ENCODE data around the gene PRKACA. TPM values are rescaled to one million over a fixed set of nuclear protein-coding genes. Genes with fewer than 3 reads are reported as not detected.

Gene PRKACA
- total RNA-seq, result 10 to 100 TPM; 45.0 to 46.1 (median 45.3) TPM

GRCh38 chr19:14117668-14118164, at the start of gene PRKACA:
PRKACA (minus strand) TSS chr19:14117762; CDS start chr19:14117547, 215 bp downstream.
- ATAC-seq (peak; percentile 95), DNase-seq (peak; percentile 97)
- peaks cover 39% of the 10 kb centered on the region for H3K4me1 Mint-ChIP-seq (ENCODE audit: low read depth)
- no peaks in the 10 kb centered on the region for H3K9me3 Mint-ChIP-seq
- peak within 1 kb of the TSS; percentile 92 for H3K4me3 Mint-ChIP-seq
- no peaks in the 10 kb centered on the region for H3K27me3 Mint-ChIP-seq (ENCODE audit: low read depth)
- H3K36me3 Mint-ChIP-seq (ENCODE audit: insufficient read depth), result no peaks in the 10 kb centered on the region

GRCh38 chr19:14166999-14167575, 49.5 kb upstream of the PRKACA start:
- DNase-seq (no peak), ATAC-seq (peak; percentile 10 to 15)
- Mint-ChIP-seq H3K4me1 (ENCODE audit: low read depth) (peaks cover 25% of the 10 kb centered on the region), H3K36me3 (ENCODE audit: insufficient read depth) (peaks cover 14% of the 10 kb centered on the region), H3K4me3 (peak overlapping the region; percentile 78), H3K27me3 (ENCODE audit: low read depth) (no peaks in the 10 kb centered on the region), H3K9me3 (no peaks in the 10 kb centered on the region)

DNA sequence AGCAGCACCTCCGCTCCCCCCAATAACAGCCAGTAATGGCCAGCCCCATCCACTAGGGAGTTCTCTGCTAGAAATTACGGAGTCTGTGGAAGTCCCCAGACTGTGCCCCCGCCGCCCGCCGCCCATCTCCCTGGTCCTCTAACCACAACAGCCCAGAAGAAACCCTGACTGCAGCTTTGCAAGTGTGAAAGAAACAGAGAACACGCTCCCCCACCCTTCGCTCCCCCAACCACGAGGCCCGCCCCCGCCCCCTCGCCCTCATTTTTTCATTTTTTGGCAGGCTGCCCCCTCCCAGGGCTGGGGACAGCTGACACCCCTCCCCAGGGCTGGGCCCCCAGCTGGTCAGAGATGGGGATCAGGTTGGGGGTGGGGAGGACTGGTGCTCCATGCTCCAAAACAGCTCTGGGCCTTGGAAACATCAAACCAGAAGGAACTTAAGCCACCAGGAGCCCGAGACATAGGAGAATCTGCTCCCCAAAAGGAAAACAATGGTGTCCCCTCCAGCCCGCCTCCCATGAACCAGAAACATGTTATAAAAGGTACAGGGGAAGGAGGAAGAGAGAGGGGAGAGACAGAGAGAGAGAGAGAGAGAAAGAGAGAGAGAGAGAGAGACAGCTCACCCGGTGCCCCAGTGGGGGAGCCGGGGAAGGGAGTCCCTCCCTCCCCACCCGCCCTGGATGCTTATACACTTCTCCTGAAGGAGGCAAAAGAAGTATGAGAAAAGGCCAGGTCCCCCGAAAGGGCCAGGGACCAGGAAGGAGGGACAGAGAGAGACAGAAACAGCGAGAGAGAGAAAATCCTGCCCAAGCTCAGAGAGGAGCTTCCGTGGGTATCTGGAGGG, 48.6 kb upstream of the PRKACA start:
- H3K27me3 Mint-ChIP-seq (ENCODE audit: low read depth), result no peaks in the 10 kb centered on the region

DNA sequence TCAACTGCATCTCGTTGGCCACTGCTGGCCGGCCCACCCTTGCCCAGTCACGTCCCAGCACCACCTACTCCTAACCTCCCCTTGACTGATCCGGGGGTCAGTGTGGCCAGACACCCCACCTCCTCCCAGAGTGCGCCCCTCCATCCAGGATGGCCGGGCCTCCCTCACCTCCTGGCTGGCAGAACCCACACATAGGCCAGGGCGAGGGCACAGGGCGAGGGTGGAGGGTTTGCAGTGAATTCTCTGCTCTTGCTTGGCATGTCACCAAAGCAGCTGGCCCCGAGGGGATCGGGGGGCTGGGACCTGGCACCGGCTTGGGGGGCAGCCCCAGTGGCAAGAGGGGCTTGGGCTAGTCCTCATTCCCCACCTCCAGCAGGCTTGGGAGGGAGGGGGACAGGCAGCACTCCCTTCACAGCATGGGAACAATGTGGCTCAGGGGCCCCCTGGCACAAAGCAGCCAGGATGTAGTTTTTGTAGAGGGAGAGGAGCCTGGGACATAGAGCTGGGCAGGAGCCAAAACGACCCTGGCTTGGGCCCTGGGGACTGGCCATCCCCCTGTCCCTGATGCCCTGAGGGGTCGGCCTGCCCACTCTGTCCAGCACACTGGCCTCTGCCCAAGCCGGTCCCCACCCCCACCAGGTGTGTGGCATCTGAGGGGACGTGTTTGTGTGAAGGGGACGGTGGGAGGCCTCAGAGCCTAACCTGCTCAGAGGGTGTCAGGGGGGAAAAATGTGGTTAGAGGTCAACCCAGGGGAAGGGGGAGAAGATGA, 47.3 kb upstream of the PRKACA start:
- no peaks in the 10 kb centered on the region for H3K9me3 Mint-ChIP-seq
- H3K27me3 Mint-ChIP-seq (ENCODE audit: low read depth), result no peaks in the 10 kb centered on the region
- no peak for DNase-seq
- H3K4me1 Mint-ChIP-seq (ENCODE audit: low read depth), result peaks cover 25% of the 10 kb centered on the region
- no peak overlapping the region for H3K4me3 Mint-ChIP-seq
- peaks cover 3% of the 10 kb centered on the region for H3K36me3 Mint-ChIP-seq (ENCODE audit: insufficient read depth)
- ATAC-seq, result no peak

More for the DNA sequence above, 48.6 kb upstream of the PRKACA start:
- H3K4me1 Mint-ChIP-seq (ENCODE audit: low read depth), result peaks cover 25% of the 10 kb centered on the region
- peak overlapping the region; percentile 78 for H3K4me3 Mint-ChIP-seq
- ATAC-seq, result peak; percentile 34 to 57
- no peak for DNase-seq
- no peaks in the 10 kb centered on the region for H3K9me3 Mint-ChIP-seq
- H3K36me3 Mint-ChIP-seq (ENCODE audit: insufficient read depth), result peaks cover 14% of the 10 kb centered on the region

GRCh38 chr19:14164082-14164481, 46.5 kb upstream of the PRKACA start:
- no peak overlapping the region for H3K4me3 Mint-ChIP-seq
- no peaks in the 10 kb centered on the region for H3K36me3 Mint-ChIP-seq (ENCODE audit: insufficient read depth)
- peaks cover 25% of the 10 kb centered on the region for H3K4me1 Mint-ChIP-seq (ENCODE audit: low read depth)
- ATAC-seq (no peak), DNase-seq (no peak)
- H3K27me3 Mint-ChIP-seq (ENCODE audit: low read depth), result no peaks in the 10 kb centered on the region
- H3K9me3 Mint-ChIP-seq, result no peaks in the 10 kb centered on the region

DNA sequence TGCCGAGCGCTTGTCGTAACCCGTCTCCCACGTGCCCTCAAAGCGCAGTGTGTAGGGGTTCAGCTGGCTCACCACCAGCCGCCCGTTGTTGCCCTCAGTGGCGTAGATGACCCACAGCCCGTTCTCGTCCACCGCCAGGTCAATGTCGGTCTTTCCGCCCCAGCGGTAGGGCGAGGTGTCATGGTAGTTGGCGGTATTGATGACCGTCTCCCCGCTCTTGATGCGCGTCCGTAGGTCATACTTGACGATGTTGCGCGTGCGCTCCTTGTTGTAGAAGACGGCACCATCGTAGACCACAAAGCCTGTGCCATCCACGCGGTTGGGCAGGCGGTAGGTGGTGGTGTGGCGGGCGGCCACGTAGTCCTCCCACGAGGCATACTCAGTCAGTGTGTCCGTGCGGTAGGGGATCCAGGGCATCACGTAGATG, 45.3 kb upstream of the PRKACA start:
- ATAC-seq (no peak), DNase-seq (no peak)
- Mint-ChIP-seq H3K4me1 (ENCODE audit: low read depth) (peaks cover 18% of the 10 kb centered on the region), H3K36me3 (ENCODE audit: insufficient read depth) (no peaks in the 10 kb centered on the region), H3K4me3 (no peak overlapping the region), H3K9me3 (no peaks in the 10 kb centered on the region), H3K27me3 (ENCODE audit: low read depth) (no peaks in the 10 kb centered on the region)

DNA sequence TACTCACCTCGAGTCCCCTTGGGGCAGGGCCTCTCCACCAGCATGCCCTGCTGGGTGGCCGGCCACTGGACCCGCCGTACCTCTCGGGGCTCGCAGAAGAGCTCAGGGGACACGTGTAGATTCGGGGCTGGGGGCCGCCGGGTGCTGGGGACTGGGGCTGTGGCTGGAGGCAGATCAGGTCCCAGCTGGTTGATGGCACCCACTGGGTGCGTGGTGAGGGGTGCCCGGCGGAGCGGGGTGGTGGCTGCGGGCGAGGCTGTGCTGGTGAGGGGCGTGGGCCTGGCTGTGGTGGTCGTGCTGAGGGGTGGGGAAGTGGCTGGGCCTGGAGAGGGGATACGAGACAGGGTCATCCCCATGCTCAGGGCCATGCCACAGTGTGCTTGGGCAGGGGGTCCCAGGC, 43.7 kb upstream of the PRKACA start:
- Mint-ChIP-seq H3K9me3 (no peaks in the 10 kb centered on the region), H3K4me3 (no peak overlapping the region), H3K4me1 (ENCODE audit: low read depth) (peaks cover 5% of the 10 kb centered on the region), H3K36me3 (ENCODE audit: insufficient read depth) (peaks cover 3% of the 10 kb centered on the region), H3K27me3 (ENCODE audit: low read depth) (no peaks in the 10 kb centered on the region)
- DNase-seq (no peak), ATAC-seq (no peak)

DNA sequence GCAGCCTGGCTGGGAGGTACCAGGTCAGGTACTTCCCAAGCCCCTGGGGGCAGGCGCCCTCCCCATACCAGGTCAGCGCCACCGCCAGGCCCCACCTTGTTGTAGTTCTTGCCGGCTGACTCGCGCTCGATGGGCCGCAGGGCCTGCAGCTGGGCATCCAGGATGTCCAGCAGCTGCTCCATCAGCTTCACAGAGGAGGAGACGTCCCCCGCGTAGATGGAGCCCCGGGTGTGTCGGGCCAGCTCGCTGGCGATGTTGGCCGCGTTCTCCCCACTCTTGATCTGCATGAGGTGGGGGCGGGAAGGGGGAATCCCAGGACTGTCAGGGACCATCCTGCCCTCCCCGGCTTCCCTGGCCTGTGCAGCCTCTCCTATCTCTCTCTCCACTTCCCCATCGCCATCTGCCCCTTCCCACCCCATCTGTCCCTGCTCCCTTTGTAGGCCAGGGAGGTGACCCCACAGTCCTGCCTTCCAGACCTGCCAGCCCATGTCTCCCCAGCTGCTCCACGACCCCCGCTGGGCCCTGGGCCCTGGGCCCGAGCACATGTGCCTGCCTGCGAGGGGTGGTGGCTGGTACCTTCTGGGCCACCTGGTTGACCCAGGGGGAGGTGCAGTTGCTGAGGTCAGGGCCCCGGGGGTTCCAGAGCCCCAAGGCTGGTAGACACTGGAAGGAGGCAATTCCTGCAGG, 42.6 kb upstream of the PRKACA start:
- ATAC-seq (no peak), DNase-seq (no peak)
- H3K27me3 Mint-ChIP-seq (ENCODE audit: low read depth), result no peaks in the 10 kb centered on the region
- no peaks in the 10 kb centered on the region for H3K4me1 Mint-ChIP-seq (ENCODE audit: low read depth)
- H3K4me3 Mint-ChIP-seq, result no peak overlapping the region
- peaks cover 3% of the 10 kb centered on the region for H3K36me3 Mint-ChIP-seq (ENCODE audit: insufficient read depth)
- H3K9me3 Mint-ChIP-seq, result no peaks in the 10 kb centered on the region

DNA sequence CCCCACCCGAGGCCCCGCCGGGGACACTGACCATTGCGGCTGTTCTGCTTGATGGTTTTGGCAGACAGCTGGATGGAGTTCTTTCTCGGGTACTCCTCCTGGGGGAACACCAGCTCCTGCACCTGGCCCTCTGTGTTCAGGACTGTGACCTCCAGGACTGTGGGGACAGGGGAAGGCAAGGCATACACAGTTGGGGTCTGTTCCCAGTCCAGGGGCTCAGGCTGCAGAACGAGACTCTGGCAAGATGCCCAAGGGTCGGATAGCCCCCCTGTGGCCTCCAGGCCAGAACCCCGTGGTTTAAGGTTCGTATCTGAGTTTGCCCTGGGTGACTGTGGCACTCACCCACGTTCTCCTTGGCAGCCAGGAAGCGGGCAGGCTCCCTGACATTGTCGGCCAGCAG, 41.5 kb upstream of the PRKACA start:
- DNase-seq (no peak), ATAC-seq (no peak)
- H3K27me3 Mint-ChIP-seq (ENCODE audit: low read depth), result no peaks in the 10 kb centered on the region
- H3K36me3 Mint-ChIP-seq (ENCODE audit: insufficient read depth), result peaks cover 3% of the 10 kb centered on the region
- H3K4me3 Mint-ChIP-seq, result no peak overlapping the region
- H3K9me3 Mint-ChIP-seq, result no peaks in the 10 kb centered on the region
- H3K4me1 Mint-ChIP-seq (ENCODE audit: low read depth), result no peaks in the 10 kb centered on the region

- Mint-ChIP-seq H3K4me1 (ENCODE audit: low read depth) (no peaks in the 10 kb centered on the region), H3K4me3 (no peak overlapping the region), H3K27me3 (ENCODE audit: low read depth) (no peaks in the 10 kb centered on the region), H3K9me3 (no peaks in the 10 kb centered on the region), H3K36me3 (ENCODE audit: insufficient read depth) (peaks cover 3% of the 10 kb centered on the region)
- ATAC-seq (no peak), DNase-seq (no peak)
These were observed 40.9 kb upstream of the PRKACA start for GRCh38 chr19:14158276-14159023.

- DNase-seq (no peak), ATAC-seq (no peak)
- H3K36me3 Mint-ChIP-seq (ENCODE audit: insufficient read depth), result peaks cover 7% of the 10 kb centered on the region
- no peak overlapping the region for H3K4me3 Mint-ChIP-seq
- H3K4me1 Mint-ChIP-seq (ENCODE audit: low read depth), result no peaks in the 10 kb centered on the region
- no peaks in the 10 kb centered on the region for H3K27me3 Mint-ChIP-seq (ENCODE audit: low read depth)
- no peaks in the 10 kb centered on the region for H3K9me3 Mint-ChIP-seq
These were observed 39.6 kb upstream of the PRKACA start for GRCh38 chr19:14156971-14157717.

GRCh38 chr19:14156122-14156521, 38.6 kb upstream of the PRKACA start:
- Mint-ChIP-seq H3K9me3 (no peaks in the 10 kb centered on the region), H3K36me3 (ENCODE audit: insufficient read depth) (peaks cover 7% of the 10 kb centered on the region), H3K27me3 (ENCODE audit: low read depth) (no peaks in the 10 kb centered on the region), H3K4me3 (no peak overlapping the region), H3K4me1 (ENCODE audit: low read depth) (no peaks in the 10 kb centered on the region)
- ATAC-seq (no peak), DNase-seq (no peak)

DNA sequence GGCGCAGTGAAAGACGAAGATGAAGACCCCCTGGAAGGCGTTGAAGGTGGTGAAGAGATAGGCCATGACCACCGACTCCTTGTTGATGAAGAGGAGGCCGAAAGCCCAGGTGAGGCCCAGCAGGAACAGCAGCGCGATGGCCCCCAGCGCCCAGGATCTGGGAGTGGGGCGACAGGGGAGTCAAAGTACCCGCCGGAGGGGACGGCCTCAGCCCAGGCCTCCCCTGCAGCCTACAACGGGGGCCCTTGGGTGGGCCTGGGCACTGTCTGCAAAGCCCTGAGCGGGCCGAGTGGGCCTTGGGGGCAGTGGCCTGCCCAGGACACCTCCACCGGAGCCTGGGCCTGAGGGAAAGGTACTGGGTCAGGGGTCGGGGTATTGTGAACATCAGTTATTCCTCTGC, 37.8 kb upstream of the PRKACA start:
- ATAC-seq (no peak), DNase-seq (no peak)
- peaks cover 2% of the 10 kb centered on the region for H3K4me1 Mint-ChIP-seq (ENCODE audit: low read depth)
- H3K4me3 Mint-ChIP-seq, result no peak overlapping the region
- H3K9me3 Mint-ChIP-seq, result no peaks in the 10 kb centered on the region
- no peaks in the 10 kb centered on the region for H3K27me3 Mint-ChIP-seq (ENCODE audit: low read depth)
- peaks cover 7% of the 10 kb centered on the region for H3K36me3 Mint-ChIP-seq (ENCODE audit: insufficient read depth)
